Melanocyte of skin (primary cell): ENCODE measurements around the gene KLF13. TPM values are rescaled to one million over a fixed set of nuclear protein-coding genes. Genes with fewer than 3 reads are reported as not detected.

Experiments used
- total RNA-seq, 2 donors: library from RNA; depleted of rRNA; stranded (reverse); fragments of >200 nt; gene quantifications; 2 replicates each; pipeline ENCODE4 v1.2.3, GENCODE V29; 2012

Gene KLF13
- total RNA-seq = 10 to 100 TPM; 29.0 to 36.8 TPM

DNA sequence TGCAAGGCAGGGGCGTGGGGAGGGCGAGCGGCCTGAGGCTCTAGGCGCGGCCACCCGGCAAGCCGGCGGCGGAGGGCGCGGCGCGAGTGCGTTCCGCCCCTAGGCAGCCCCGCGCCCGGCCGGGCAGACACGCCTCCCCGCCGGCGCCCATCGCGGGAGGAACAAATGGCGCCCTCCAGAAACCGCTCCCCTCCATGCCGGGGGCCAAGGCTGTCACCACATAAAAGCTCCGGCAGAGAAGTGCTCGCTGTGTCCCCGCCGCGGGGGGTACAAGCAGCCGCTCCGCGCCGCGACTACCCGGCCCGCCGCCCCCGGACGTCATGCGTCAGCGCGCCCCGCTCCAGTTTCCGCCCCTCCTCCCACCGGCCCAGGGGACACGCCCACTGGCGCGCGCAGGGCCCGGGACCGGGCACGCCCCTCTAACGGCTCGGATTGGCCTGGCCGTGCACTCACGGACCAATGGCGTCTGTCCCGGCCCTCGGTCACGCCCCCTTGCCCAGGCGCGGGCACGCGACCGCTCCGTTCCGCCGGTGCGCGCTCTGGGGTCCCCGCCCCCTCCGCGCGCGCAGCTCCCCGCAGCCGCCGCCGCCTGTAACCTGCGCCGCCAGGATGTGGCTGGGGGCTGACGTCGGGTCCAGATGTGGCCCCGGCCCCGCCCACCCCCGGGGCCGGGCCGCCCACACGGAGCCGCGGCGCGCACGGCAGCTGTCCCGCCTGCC, at the start of gene KLF13:
Gene KLF13 (plus strand): TSS at position 680 of the 719 bp plus-strand sequence. CDS start 378 bp downstream, outside the sequence.

Other genes with a start within 250 kb of the KLF13 start
- gene TRPM1, start 225.1 kb upstream of the KLF13 start, total RNA-seq = 100 to 1,000 TPM; 285 to 326 TPM